ENCODE data around the gene TMEM63A.
A peak's percentile ranks its signal among the peaks of the same experiment; 100 is the strongest.

The TMEM63A gene

DNA sequence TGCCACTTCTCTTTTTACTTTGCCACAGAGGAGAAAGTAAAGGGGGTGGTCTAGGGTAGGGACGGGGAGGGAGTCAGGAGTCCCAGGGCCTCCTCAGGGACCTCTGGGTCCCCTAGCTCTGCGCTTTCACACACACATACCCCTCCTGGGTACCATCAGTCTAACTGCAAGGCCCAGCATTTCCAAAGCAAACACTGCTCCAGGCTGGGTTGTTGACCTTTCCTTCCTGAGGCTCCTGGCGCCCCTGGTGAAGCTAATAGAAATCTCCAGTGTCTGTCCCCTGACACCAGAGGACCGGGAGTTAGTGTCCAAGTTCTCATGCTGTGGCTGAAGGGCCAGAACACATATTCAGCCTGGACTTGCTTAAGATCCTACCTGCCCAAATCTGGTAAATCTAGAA is 3.9 kb downstream of the TMEM63A start:
- no peaks in the 10 kb centered on the region for H3K9me3 ChIP-seq
- H4K20me1 ChIP-seq: peaks cover 42% of the 10 kb centered on the region
- TF ChIP-seq Cebpa-rat (IDR thresholded peaks at IDR 0.05): no peak
- peak overlapping the region; percentile 98 for H3K4me2 ChIP-seq
- peaks cover 56% of the 10 kb centered on the region for H3K4me1 ChIP-seq
- H3K9ac ChIP-seq: peak overlapping the region; percentile 50; the same call in 1 of the 2 replicates
- H3K27ac ChIP-seq: peak overlapping the region; percentile 94
- H3K4me3 ChIP-seq: no peak overlapping the region
- H3K27me3 ChIP-seq: peaks cover 8% of the 10 kb centered on the region
- H3K36me3 ChIP-seq: peaks cover 46% of the 10 kb centered on the region

- no peak for TF ChIP-seq Cebpa-rat (IDR thresholded peaks at IDR 0.05)
- peaks cover 49% of the 10 kb centered on the region for H3K4me1 ChIP-seq
- H4K20me1 ChIP-seq: peaks cover 42% of the 10 kb centered on the region
- H3K4me3 ChIP-seq: no peak overlapping the region
- peak overlapping the region; percentile 94; the same call in 1 of the 2 replicates for H3K27ac ChIP-seq
- H3K4me2 ChIP-seq: peak overlapping the region; percentile 98
- peaks cover 1% of the 10 kb centered on the region; the same call in 1 of the 2 replicates for H3K27me3 ChIP-seq
- no peak overlapping the region for H3K9ac ChIP-seq
- H3K9me3 ChIP-seq: no peaks in the 10 kb centered on the region
- H3K36me3 ChIP-seq: peaks cover 53% of the 10 kb centered on the region
Observed at GRCh38 chr1:225877580-225877979, 4.6 kb downstream of the TMEM63A start.

DNA sequence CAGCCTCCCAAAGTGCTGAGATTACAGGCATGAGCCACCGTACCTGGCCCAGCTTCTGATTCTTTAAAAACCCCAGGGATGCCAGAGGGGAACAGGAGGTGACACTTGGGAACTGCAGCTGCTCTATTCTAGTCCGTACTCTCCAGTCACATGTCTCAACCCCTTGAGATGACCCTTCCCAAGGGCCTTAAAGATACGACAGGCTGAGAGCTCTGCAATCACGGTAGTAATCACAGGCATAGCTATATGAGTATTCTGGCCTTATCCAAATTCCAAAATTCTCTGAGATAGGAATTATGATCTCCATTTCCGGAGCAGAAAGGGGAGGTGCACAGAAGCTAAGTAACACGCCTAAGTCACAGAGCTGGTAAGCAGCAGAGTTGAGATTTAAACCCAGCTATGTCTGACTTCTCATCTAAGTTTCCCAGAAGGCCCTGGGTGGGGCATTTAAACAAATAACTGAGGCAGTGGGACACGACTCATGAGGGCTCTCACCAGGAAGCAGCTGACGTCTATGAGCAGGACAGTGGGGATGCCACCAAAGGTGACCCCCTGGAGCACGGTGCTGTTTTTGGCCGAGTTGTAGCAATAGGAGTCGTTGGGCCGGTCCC is 5.2 kb downstream of the TMEM63A start:
- Histone ChIP-seq H4K20me1 (peaks cover 42% of the 10 kb centered on the region), H3K9me3 (no peaks in the 10 kb centered on the region), H3K4me1 (peaks cover 49% of the 10 kb centered on the region), H3K36me3 (peaks cover 57% of the 10 kb centered on the region), H3K27me3 (no peaks in the 10 kb centered on the region), H3K4me3 (no peak overlapping the region), H3K9ac (no peak overlapping the region), H3K27ac (peak overlapping the region; percentile 94; the same call in 1 of the 2 replicates), H3K4me2 (peak overlapping the region; percentile 98)
- TF ChIP-seq Cebpa-rat (IDR thresholded peaks at IDR 0.05): no peak

DNA sequence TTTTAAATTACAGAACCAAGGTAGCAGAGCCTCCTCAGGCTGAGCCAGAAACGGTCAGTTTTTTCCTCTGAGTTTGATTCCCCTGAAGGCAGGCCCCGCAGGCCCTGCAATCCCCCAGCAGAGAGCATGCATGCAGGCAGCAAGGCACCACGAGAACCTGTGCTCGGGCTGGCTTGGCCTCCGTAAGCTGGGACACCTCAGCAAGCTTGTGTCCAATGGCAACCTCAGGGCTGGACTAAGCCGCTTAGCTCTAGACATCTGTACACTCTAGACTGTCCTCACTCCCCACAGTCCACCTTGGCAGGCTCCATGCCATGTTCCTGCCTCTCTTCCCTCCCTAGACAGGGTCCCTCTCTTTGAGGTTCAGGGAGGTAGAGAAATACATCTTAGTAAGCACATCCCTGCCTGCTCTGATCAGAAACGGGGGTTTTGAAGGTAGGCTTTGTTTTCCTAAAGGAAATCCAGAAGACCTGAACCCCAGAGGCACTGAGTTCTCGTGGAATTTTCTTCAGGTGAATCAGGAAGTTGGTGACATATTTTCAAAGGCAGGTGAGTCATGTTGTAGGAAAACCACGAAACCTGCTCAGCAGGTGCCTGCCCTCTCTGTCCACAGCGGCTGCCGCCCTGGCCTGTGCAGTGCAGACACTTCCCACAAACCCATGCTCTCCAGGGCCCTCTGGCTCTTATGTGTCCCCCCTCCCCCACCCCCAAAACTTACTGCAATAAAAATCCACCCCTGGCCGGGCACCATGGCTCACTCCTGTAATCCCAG is 7.0 kb downstream of the TMEM63A start:
- TF ChIP-seq Cebpa-rat (IDR thresholded peaks at IDR 0.05): no peak
- peaks cover 37% of the 10 kb centered on the region for H3K4me1 ChIP-seq
- H3K27ac ChIP-seq: no peak overlapping the region
- H3K27me3 ChIP-seq: no peaks in the 10 kb centered on the region
- H3K4me3 ChIP-seq: no peak overlapping the region
- H3K4me2 ChIP-seq: no peak overlapping the region
- no peak overlapping the region for H3K9ac ChIP-seq
- no peaks in the 10 kb centered on the region for H3K9me3 ChIP-seq
- H4K20me1 ChIP-seq: peaks cover 38% of the 10 kb centered on the region
- H3K36me3 ChIP-seq: peaks cover 75% of the 10 kb centered on the region

DNA sequence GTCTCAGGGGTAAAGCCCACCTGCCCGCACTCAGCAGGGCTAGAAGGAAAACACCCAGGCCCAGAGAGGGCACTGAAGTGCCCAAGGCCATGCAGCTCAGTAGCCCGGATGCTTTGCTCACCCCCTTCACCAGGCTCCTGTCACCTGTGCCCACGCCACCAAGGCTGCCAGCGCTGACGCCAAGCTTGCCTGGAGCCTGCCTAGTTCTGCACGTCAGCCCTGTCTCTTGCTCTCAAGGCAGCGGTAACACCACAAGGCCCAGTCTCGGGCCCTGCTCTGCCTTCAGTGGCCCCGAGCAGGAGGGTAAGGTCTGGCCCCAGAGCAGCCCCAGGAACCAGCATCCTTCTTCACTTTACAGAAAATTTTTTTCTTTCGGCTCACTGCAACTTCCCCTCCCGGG is 7.7 kb downstream of the TMEM63A start:
- peaks cover 33% of the 10 kb centered on the region for H3K4me1 ChIP-seq
- no peak for TF ChIP-seq Cebpa-rat (IDR thresholded peaks at IDR 0.05)
- H3K9me3 ChIP-seq: no peaks in the 10 kb centered on the region
- no peak overlapping the region for H3K4me3 ChIP-seq
- no peak overlapping the region for H3K27ac ChIP-seq
- H4K20me1 ChIP-seq: peaks cover 36% of the 10 kb centered on the region; the same call in 1 of the 2 replicates
- H3K9ac ChIP-seq: no peak overlapping the region
- no peak overlapping the region for H3K4me2 ChIP-seq
- H3K27me3 ChIP-seq: no peaks in the 10 kb centered on the region
- H3K36me3 ChIP-seq: peaks cover 83% of the 10 kb centered on the region

DNA sequence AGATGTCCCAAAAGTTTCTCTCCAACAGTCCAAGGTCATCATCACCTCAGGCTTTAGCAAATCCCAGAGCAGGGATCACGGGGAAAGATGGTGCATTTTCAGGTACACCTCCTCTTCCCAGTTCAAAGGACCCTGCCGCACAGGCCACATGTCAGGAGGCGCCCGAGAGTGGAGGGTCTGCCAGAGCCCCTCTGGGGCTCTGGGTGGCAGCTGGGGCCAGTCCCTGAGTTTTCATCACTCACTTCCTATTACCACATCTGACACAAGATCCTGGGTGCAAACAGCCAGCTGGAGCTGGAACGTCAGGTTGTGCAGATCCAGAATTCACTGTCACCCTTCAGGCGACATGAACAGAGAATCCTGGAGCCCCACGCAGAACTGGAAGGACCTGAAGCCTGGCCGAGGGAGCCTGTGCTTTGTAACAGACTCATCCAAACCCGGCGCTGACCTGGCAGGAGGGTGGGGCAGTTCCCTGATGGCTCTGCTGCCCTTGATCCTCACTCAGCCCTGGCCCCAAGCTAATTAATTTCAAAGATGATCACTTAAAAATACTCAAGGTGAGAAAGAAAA is 8.8 kb downstream of the TMEM63A start:
- no peak for TF ChIP-seq Cebpa-rat (IDR thresholded peaks at IDR 0.05)
- no peaks in the 10 kb centered on the region for H3K9me3 ChIP-seq
- no peak overlapping the region for H3K27ac ChIP-seq
- H3K4me2 ChIP-seq: no peak overlapping the region
- H3K4me3 ChIP-seq: no peak overlapping the region
- H3K27me3 ChIP-seq: no peaks in the 10 kb centered on the region
- peaks cover 33% of the 10 kb centered on the region for H3K4me1 ChIP-seq
- no peak overlapping the region for H3K9ac ChIP-seq
- H3K36me3 ChIP-seq: peaks cover 93% of the 10 kb centered on the region
- H4K20me1 ChIP-seq: peaks cover 33% of the 10 kb centered on the region; the same call in 1 of the 2 replicates

DNA sequence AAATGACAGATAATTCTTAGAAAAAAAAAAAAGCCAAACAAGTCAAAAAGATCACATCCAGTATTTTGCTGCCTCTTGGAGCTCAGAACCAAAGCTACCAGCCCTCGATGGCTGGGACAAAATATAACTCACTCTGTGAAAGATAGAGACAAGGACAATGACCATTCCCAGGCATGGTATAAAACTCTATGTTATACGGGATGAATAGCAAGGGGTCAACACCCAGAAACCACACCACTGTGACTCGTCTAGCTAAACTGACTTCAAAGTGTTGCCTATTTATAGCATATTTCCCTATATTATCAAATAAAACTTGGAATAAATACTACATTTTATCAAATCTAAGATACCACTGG is 10.1 kb downstream of the TMEM63A start:
- H3K9ac ChIP-seq: no peak overlapping the region
- H3K4me2 ChIP-seq: no peak overlapping the region
- H4K20me1 ChIP-seq: peaks cover 20% of the 10 kb centered on the region; the same call in 1 of the 2 replicates
- no peak for TF ChIP-seq Cebpa-rat (IDR thresholded peaks at IDR 0.05)
- H3K27me3 ChIP-seq: no peaks in the 10 kb centered on the region
- peaks cover 98% of the 10 kb centered on the region for H3K36me3 ChIP-seq
- H3K27ac ChIP-seq: no peak overlapping the region
- H3K4me3 ChIP-seq: no peak overlapping the region
- no peaks in the 10 kb centered on the region for H3K9me3 ChIP-seq
- peaks cover 32% of the 10 kb centered on the region for H3K4me1 ChIP-seq

DNA sequence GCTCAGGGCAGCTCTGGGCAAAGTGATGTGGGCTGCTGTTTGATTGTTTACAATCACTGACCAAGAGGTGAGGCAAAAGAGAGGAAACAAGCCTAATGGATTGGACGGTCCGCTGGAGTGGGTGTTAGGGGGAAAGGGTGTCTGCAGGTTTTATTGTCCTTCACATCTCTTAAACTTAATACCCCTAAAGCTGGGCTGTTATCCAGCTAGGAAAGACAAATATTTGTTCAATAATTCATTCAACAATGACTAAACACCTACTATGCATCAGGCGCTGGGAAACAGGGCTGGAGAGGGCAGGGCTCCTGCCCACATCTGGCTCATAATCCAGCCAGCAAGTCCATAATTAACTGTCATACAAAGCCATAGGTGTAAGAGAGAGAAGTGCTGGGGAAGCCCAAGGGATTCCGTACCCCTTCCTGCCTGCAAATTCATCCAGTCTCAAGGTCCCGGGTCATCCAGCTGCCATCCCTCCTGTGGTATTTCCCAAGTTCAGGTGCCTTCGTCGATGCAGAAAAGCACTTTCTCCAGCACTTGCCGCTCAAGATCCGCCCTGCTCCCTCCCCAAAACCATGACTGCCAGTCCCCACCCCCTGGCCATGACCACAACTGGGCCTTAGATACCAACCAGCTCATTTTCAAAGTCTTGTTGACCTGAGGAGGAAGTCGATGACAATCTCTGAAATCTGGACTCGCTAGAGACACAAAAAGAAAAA is 10.7 kb downstream of the TMEM63A start:
- H3K36me3 ChIP-seq: peaks cover 96% of the 10 kb centered on the region
- H3K9me3 ChIP-seq: no peaks in the 10 kb centered on the region
- peaks cover 33% of the 10 kb centered on the region for H3K4me1 ChIP-seq
- H3K9ac ChIP-seq: no peak overlapping the region
- H3K4me2 ChIP-seq: no peak overlapping the region
- no peak overlapping the region for H3K27ac ChIP-seq
- TF ChIP-seq Cebpa-rat (IDR thresholded peaks at IDR 0.05): no peak
- no peaks in the 10 kb centered on the region for H3K27me3 ChIP-seq
- no peak overlapping the region for H3K4me3 ChIP-seq
- peaks cover 19% of the 10 kb centered on the region; the same call in 1 of the 2 replicates for H4K20me1 ChIP-seq

- TF ChIP-seq Cebpa-rat (IDR thresholded peaks at IDR 0.05): no peak
- peaks cover 19% of the 10 kb centered on the region; the same call in 1 of the 2 replicates for H4K20me1 ChIP-seq
- no peak overlapping the region for H3K4me2 ChIP-seq
- no peak overlapping the region for H3K27ac ChIP-seq
- H3K9me3 ChIP-seq: no peaks in the 10 kb centered on the region
- H3K9ac ChIP-seq: no peak overlapping the region
- no peaks in the 10 kb centered on the region for H3K27me3 ChIP-seq
- H3K36me3 ChIP-seq: peaks cover 90% of the 10 kb centered on the region
- no peak overlapping the region for H3K4me3 ChIP-seq
- H3K4me1 ChIP-seq: peaks cover 39% of the 10 kb centered on the region
Observed at GRCh38 chr1:225870911-225871310, 11.3 kb downstream of the TMEM63A start.
